Large intestine (tissue), 3 donors: Measurements from ENCODE around the gene COL20A1. TPM values are rescaled to one million over a fixed set of nuclear protein-coding genes. Genes with fewer than 3 reads are reported as not detected.
A peak's percentile ranks its signal among the peaks of the same experiment; 100 is the strongest.

ENCODE experiments used
- DNase-seq, 2 donors: peaks; one replicate each; pipeline versions ENCODE4 v3.0.0 to v3.0.0-alpha.2; 2013
- H3K27ac ChIP-seq: one replicate; pipeline ENCODE4 v1.5.1; 2013; ENCODE audit warnings: low read length
- H3K27me3 ChIP-seq: 2 replicates; pipeline ENCODE4 v1.6.1; 2013; ENCODE audit warnings: low read length; ENCODE audit not compliant: control insufficient read depth, insufficient read depth
- H3K36me3 ChIP-seq: 2 replicates; pipeline ENCODE4 v1.6.1; 2013; ENCODE audit warnings: low read length; ENCODE audit not compliant: control insufficient read depth, insufficient read depth
- H3K4me1 ChIP-seq: one replicate; pipeline ENCODE4 v1.6.1; 2013; ENCODE audit warnings: low read length; ENCODE audit not compliant: control insufficient read depth, insufficient read depth
- H3K4me3 ChIP-seq: one replicate; pipeline ENCODE4 v1.5.1; 2013; ENCODE audit warnings: low read length
- H3K9me3 ChIP-seq: one replicate; pipeline ENCODE4 v1.6.1; 2013; ENCODE audit warnings: mild to moderate bottlenecking, low read depth, low read length, moderate library complexity; ENCODE audit not compliant: control insufficient read depth
- WGBS: methylation state at CpG from one replicate; pipeline ENCODE4 v1.1.5; 2013; ENCODE audit warnings: low lambda C conversion rate; ENCODE audit not compliant: insufficient coverage; 5-methylcytosine and 5-hydroxymethylcytosine counted together
- polyA plus RNA-seq: library from polyadenylated mRNA; unstranded; fragments of 120-200 nt; gene quantifications from one replicate; pipeline ENCODE4 v1.2.1, GENCODE V29; 2013

The COL20A1 gene
- polyA plus RNA-seq, 1 donor = 7.2 TPM

DNA sequence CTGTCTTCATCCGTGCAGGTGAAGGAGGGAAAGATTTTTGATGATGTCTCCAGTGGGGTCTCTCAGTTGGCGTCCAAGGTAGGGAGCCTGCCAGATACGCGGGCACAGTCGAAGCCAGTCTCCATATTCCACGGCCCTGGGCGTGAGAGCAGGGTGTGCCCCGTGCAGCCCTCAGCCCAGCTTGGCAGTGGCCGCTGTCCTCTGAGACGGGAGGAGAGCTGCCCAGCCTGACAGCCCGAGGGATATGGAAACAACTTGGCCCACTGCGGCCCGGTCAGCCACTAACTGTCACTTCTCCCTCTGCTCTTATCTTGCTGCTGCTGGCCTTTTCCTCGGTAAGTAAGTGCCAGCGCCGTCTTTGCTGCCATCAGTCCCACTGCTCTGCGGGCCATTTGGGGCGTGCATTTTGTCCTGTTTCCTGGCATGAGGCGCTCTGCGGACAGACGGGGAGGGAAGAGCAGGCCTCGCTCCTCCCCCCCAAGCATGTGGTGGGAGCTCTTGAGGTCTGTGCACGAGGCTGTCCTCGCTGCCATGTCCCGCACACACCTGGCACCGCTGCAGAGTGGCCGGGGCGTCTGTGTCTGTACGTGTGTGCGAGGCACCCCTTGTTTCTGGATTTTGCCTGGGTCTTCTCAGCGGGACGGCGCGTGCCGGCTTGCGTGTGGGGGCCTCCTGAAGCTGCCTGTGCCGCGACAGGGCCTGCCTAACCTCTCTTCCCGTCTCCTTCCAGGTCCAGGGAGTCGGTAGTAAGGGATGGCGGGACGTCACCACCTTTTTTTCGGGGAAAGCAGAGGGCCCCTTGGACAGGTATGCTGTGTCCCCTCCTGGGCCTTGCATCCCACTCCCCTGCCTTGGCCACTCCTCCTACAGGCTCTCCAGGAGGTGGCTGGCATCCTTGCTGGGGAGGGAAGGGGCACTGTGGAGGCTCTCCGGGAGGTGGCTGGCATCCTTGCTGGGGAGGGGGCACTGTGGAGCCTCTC, 7.1 kb upstream of the COL20A1 start:
- H3K4me3 ChIP-seq = no peak overlapping the region
- no CpG with 5 or more reads among the region's 44 CpGs for WGBS
- no peak for DNase-seq

DNA sequence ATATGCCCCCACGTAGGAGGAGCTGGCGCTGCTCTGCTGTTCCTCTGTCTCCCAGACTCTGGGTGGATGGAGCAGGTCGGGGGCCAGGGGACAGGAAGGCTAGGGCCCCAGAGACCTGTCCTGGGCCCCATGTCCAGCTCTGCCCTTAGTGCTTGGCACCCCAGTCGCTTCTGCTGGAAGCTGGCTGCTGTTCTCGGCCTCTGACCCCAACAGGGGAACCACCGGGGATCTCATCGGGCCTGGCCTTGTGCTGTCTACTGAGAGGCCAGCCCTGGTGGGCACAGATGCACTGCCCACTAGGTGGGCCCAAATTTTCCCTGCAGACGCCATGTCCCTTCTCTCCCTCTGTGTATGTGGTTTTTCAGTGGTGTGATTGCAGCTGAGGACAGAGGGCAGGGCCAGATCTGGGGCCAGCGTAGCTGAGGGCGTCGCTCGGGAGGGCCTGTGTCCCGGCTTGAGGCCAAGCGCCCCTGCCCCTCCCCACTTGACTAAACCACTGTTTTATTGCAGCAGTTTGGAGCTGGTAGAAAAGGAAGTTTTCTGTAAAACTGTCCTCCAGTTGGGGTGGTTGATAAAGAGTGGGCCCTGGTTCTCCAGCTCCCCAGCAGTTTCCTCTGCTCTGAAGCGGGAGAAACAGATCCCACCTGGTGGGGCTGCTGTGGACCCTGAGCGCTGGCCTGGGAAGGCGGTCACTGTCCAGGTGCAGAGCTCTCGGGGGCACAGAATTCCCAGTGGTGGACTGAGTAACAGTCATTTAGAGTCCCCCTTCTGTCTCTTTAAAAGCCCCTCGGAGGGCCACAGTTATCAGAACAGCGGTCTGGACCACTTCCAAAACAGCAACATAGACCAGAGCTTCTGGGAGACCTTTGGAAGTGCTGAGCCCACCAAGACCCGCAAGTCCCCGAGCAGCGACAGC, 5.9 kb upstream of the COL20A1 start:
- WGBS = no CpG with 5 or more reads among the region's 23 CpGs
- Histone ChIP-seq H3K4me1 (peaks cover 2% of the 10 kb centered on the region), H3K27ac (no peak overlapping the region), H3K27me3 (no peaks in the 10 kb centered on the region), H3K36me3 (peaks cover 56% of the 10 kb centered on the region), H3K4me3 (no peak overlapping the region), H3K9me3 (no peaks in the 10 kb centered on the region)
- DNase-seq = no peak

More for the DNA sequence above, 7.1 kb upstream of the COL20A1 start:
- Histone ChIP-seq H3K36me3 (peaks cover 64% of the 10 kb centered on the region), H3K27ac (no peak overlapping the region), H3K4me1 (peaks cover 2% of the 10 kb centered on the region), H3K9me3 (no peaks in the 10 kb centered on the region), H3K27me3 (no peaks in the 10 kb centered on the region)

DNA sequence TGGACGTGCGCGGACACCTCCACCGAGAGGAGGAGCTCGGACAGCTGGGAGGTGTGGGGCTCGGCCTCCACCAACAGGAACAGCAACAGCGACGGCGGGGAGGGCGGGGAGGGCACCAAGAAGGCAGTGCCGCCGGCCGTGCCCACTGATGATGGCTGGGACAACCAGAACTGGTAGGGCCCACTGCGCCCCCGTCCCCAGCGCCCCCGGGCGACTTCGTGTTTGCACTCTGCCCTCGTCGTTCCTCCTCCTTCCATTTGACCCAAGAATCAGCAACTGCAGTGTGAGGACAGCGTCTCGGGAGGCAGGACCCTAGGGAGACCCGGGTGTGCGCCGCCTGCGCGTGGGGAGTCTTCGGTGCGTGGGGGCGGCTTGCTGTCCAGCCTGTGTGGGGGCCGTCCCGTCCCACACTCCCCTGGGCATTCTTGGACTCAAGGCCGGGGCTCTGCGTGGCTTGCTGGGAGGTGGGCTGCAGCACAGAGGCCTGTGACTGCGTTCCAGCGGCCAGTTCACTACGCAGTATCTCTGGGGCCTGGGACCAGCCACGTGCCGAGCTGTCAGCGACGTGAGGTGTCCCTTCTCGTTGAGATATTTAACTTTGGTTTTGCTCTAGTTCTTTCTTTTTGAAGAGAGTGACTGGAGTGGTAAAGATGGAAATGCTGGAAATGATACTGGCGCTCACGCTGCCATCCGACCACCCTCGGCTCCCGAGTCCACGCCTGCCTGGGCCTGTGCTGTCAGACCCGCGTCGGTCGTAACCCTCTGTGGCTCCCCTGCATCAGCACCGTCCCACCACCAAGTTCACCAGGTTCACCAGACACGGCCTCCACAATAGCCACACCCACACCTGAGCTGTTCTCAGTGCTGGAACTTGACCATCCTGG, 5.0 kb upstream of the COL20A1 start:
- peaks cover 47% of the 10 kb centered on the region for H3K36me3 ChIP-seq
- H3K9me3 ChIP-seq = no peaks in the 10 kb centered on the region
- no peaks in the 10 kb centered on the region for H3K27me3 ChIP-seq
- no peak overlapping the region for H3K27ac ChIP-seq
- H3K4me1 ChIP-seq = peaks cover 2% of the 10 kb centered on the region
- no peak for DNase-seq
- WGBS = no CpG with 5 or more reads among the region's 55 CpGs
- no peak overlapping the region for H3K4me3 ChIP-seq

DNA sequence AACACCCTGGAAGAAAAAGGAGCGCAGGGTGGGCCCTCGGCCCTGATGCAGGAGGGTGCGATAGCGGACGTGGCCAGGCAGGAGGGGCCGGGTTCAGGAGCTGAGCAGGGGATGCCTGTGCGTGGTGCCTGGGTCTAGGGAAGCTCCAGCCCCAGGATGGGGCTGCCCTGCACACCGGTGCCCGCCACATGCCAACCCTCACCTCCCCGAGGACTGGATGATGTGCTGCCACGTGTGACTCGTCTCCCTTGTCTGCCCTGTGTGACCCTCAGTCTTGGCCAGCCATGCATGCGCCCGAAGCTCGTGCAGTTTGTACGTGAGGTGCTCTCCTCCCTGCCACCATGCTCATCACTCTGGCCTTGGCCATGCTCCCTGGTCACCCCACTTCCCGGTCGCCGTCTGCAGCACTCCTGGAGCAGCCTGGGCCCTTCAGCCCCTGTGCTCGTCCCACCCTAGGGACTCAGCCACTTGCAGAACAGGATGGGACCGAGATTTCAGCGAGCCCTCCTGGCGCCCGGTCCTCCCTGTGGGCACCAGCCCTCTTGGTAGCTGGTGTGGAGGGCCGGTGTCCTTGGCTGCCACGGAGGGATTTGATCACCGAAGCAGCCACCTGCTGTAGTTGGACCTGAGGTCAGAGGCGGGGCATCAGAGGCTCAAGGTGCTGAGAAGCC, 4.3 kb upstream of the COL20A1 start:
- WGBS = no CpG with 5 or more reads among the region's 28 CpGs
- Histone ChIP-seq H3K27me3 (peaks cover 6% of the 10 kb centered on the region), H3K4me3 (no peak overlapping the region), H3K36me3 (peaks cover 40% of the 10 kb centered on the region), H3K9me3 (no peaks in the 10 kb centered on the region), H3K27ac (no peak overlapping the region), H3K4me1 (peaks cover 2% of the 10 kb centered on the region)
- DNase-seq = no peak

DNA sequence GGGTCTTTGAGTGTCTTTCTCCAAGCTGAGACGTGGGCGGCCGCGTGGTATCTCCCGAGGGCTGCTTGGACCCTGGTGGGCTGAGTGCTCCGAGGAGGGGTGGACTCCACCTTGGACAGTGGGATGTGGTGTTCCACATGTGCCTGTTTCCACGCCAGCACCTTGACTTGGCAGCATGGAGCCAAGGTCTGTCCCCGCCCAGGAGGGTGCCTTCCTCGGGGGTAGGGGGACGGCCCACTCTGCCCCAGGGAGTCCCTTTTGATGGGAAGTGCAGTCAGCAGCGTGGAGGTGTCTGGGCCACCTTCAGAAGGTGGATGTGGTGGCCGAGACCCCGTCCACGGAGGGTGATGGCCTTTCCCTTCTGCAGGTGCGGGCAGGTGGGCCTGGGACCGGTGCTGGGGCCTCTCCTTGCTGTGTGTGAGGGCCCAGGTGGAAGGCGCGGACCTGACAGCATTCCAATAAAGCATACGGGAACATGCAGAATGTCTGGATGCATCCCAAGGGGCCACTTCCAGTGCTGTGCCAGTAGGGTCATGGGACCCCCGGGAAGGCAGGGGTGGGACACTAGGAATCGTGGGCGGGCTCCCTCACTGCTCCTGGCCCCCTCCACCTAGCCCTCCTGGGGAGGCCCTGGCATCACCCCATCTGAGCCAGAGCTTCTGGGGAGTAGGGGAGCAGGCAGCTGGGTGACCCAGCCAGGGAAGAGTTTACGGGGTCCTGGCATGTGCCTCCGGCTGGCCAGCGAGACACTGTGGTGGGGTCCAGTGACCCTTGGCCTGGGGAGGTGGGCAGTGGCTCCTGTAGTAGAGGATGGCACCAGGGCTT, 3.5 kb upstream of the COL20A1 start:
- H3K27ac ChIP-seq = no peak overlapping the region
- H3K4me1 ChIP-seq = no peaks in the 10 kb centered on the region
- H3K36me3 ChIP-seq = peaks cover 37% of the 10 kb centered on the region
- H3K27me3 ChIP-seq = peaks cover 10% of the 10 kb centered on the region
- no CpG with 5 or more reads among the region's 25 CpGs for WGBS
- H3K4me3 ChIP-seq = no peak overlapping the region
- no peak for DNase-seq
- peaks cover 1% of the 10 kb centered on the region for H3K9me3 ChIP-seq

DNA sequence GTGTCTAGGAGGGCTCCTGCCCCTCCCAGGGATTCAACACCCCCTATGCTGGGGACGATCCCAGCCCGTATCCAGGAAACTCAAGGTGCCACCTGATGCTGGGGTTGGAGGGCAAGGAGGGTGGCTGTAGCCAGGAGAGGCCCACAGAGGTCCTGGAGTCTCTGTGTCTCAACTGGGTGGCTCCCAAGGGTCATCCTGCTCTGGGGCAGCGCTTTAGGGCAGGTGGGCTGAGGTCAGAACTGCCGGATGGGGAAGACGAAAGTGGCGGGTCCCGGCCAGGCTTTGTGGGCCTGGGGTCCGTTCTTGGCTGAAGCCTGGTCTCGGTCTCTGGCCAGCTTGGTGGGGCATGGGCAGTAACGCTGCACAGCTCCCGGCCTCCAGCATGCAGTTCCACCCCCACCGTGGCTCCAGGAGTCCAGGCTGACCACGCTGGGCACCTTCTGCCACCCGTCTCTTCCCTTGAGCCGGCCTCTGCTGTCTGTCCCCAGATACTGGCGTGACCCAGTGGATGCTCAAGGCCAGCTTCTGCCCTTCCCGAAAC, 2.8 kb upstream of the COL20A1 start:
- H3K36me3 ChIP-seq = peaks cover 33% of the 10 kb centered on the region
- no CpG with 5 or more reads among the region's 17 CpGs for WGBS
- H3K27me3 ChIP-seq = peaks cover 17% of the 10 kb centered on the region
- H3K4me3 ChIP-seq = no peak overlapping the region
- no peak for DNase-seq
- H3K4me1 ChIP-seq = no peaks in the 10 kb centered on the region
- no peak overlapping the region for H3K27ac ChIP-seq
- H3K9me3 ChIP-seq = peaks cover 2% of the 10 kb centered on the region

DNA sequence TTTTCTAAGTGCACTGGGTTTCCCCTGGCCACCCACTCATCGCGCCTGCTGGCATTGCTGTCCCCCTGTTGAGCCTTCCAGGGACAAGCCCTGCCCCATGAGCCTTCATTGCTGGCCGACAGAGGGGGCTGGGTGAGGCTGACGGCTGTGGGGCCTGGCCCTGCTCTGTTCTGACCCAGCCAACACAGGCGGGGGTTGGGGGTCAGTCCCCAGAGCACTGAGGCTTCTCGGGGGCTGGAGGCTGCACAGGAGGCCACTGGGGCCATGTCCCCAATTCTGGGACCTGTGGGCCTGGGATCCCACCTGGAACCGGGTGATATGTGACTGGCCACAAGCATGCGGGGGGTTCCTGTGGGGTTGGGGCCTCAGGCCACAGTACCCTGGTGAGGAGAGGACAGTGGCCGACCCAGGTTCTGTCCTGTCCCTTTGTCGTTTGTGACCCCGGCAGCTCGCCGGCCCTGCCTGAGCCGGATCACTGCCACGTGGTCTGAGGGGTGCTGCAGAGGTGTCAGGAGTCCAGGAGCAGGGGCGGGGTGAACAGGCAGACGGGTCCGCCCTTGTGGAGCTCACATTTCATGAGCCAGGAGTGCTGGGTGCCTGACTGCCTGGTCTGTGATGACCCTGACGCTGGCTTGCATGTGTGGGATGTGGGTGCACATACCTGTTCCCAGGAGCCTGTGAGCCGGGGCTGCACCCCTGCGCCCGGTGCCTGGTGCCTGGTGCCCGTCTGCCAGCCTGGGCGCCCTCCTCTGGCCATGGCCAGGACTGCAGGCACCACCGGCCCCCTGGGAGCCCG, 2.1 kb upstream of the COL20A1 start:
- H3K36me3 ChIP-seq = peaks cover 27% of the 10 kb centered on the region
- H3K27me3 ChIP-seq = peaks cover 24% of the 10 kb centered on the region
- H3K9me3 ChIP-seq = peaks cover 2% of the 10 kb centered on the region
- no CpG with 5 or more reads among the region's 26 CpGs for WGBS
- H3K4me1 ChIP-seq = no peaks in the 10 kb centered on the region
- DNase-seq = peak in 1 of 2 donors; percentile 52
- no peak overlapping the region for H3K4me3 ChIP-seq
- H3K27ac ChIP-seq = no peak overlapping the region

DNA sequence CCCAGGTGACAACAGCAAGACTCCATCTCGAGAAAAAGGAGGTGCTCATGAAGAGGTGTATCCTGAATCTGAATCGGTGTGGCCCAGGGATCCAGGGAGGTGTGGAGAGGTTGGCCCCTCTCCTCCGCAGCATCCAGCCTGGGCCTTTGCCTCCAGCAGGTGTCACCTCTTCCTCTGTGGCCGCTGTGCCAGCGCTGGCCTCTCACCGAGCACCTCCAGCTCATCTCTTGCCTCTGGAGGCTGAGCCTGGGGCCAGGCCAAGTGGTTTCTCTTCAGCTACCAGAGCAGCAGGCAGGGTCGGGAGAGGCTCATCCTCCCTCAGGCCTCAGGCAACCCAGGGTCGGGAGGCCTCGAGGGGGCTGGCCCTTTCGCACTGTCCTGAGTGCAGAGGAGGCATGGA, 1.2 kb upstream of the COL20A1 start:
- WGBS = no CpG with 5 or more reads among the region's 10 CpGs
- H3K9me3 ChIP-seq = peaks cover 2% of the 10 kb centered on the region
- H3K4me3 ChIP-seq = no peak overlapping the region
- H3K27ac ChIP-seq = no peak overlapping the region
- no peak for DNase-seq
- H3K36me3 ChIP-seq = peaks cover 22% of the 10 kb centered on the region
- no peaks in the 10 kb centered on the region for H3K4me1 ChIP-seq
- H3K27me3 ChIP-seq = peaks cover 33% of the 10 kb centered on the region
